Activated CD4-positive, alpha-beta memory T cell treated with anti-CD3 and anti-CD28 coated beads for 36 hours (primary cell): ENCODE data around the gene TEX22. TPM values are rescaled to one million over a fixed set of nuclear protein-coding genes. Genes with fewer than 3 reads are reported as not detected.

Experiments used
- CTCF ChIA-PET: fragments of 350-600 bp; sonication (Branson Sonifier 250); formaldehyde crosslinking; loops from one replicate; lab custom pipeline; 2021; ENCODE audit warnings: antibody characterized with exemption, inconsistent platforms; lab: Charles Lee
- POLR2A ChIA-PET: fragments of 350-600 bp; sonication (Branson Sonifier 250); formaldehyde crosslinking; loops from one replicate; lab custom pipeline; 2021; ENCODE audit warnings: antibody characterized with exemption; lab: Charles Lee
- DNase-seq: peaks from one replicate; pipeline ENCODE4 v3.0.0-alpha.2; 2020
- H3K27ac Mint-ChIP-seq: one replicate; pipeline ENCODE4 v1.8.0; 2021; ENCODE audit warnings: mixed read lengths
- H3K27me3 Mint-ChIP-seq: one replicate; pipeline ENCODE4 v1.8.0; 2021; ENCODE audit warnings: mixed read lengths
- H3K36me3 Mint-ChIP-seq: one replicate; pipeline ENCODE4 v1.8.0; 2021; ENCODE audit warnings: mixed read lengths
- H3K4me1 Mint-ChIP-seq: one replicate; pipeline ENCODE4 v1.8.0; 2021; ENCODE audit warnings: low read depth, mixed read lengths
- H3K4me3 Mint-ChIP-seq: one replicate; pipeline ENCODE4 v1.8.0; 2021; ENCODE audit warnings: mild to moderate bottlenecking, mixed read lengths
- H3K9me3 Mint-ChIP-seq: one replicate; pipeline ENCODE4 v1.8.0; 2021; ENCODE audit warnings: mixed read lengths
- intact Hi-C: fragments of 100-400 bp; cut with micrococcal nuclease; formaldehyde crosslinking; loops from one replicate; pipeline ENCODE4 v1.15.1; 2023
- total RNA-seq, 2 experiments: library from RNA; stranded (reverse); gene quantifications; one replicate each; pipeline ENCODE4 v1.2.3, GENCODE V29; 2021

The TEX22 gene
- total RNA-seq, 2 experiments from 2014 or later = 0.83 to 0.90 TPM

GRCh38 chr14:105380756-105381155, 17.6 kb upstream of the TEX22 start:
- ChIA-PET POLR2A (no interaction called here), CTCF (interaction anchor here (0.7 kb wide), 1 partner anchor 10 kb away, joined by 3 read pairs; no protein-coding TSS in a partner anchor)
- Mint-ChIP-seq H3K4me1 (peaks cover 6% of the 10 kb centered on the region), H3K4me3 (no peak overlapping the region), H3K27ac (no peak overlapping the region), H3K27me3 (no peaks in the 10 kb centered on the region), H3K9me3 (no peaks in the 10 kb centered on the region), H3K36me3 (peaks cover 2% of the 10 kb centered on the region)
- intact Hi-C loops = no loop called here
- no peak for DNase-seq

- ChIA-PET POLR2A (no interaction called here), CTCF (interaction anchor here (0.7 kb wide), 1 partner anchor 11 kb away, joined by 3 read pairs; no protein-coding TSS in a partner anchor)
- Mint-ChIP-seq H3K36me3 (peaks cover 2% of the 10 kb centered on the region), H3K27me3 (no peaks in the 10 kb centered on the region), H3K27ac (no peak overlapping the region), H3K4me3 (no peak overlapping the region), H3K9me3 (no peaks in the 10 kb centered on the region), H3K4me1 (no peaks in the 10 kb centered on the region)
- DNase-seq = no peak
- intact Hi-C loops = no loop called here
Measured at GRCh38 chr14:105381446-105382342, 16.6 kb upstream of the TEX22 start.

DNA sequence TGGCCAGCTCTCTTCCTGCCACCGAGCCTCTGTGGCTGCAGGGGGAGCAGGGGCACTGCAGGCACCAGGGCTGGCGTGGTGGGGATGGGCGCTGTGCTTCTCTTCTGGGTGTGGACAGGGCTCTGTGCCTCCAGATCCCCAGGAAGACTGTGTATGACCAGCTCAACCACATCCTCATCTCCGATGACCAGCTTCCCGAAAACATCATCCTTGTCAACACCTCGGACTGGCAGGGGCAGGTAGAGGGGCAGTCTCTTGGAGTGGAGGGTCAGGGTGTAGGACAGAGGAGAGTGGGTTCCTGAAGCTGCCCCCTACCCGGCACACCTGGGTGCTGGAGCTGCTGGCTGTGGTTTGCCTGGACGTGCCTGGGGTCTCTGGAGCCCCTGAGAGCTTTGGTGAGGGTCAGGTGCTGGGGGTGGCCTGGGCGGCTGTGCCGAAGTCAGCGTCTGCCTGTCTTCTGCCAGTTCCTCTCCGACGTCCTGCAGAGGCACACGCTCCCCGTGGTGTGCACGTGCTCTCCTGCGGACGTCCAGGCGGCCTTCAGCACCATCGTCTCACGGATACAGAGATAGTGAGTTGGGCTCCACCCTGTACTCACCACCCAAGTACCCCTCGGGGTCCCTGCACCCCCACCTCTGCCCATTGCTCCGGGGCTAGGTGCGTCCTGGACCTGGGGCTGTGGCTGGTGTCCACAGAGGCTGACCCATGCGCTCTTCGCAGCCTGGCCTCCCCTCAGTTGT, 15.8 kb upstream of the TEX22 start:
- H3K4me3 Mint-ChIP-seq = no peak overlapping the region
- H3K4me1 Mint-ChIP-seq = no peaks in the 10 kb centered on the region
- intact Hi-C loops = no loop called here
- H3K36me3 Mint-ChIP-seq = peaks cover 2% of the 10 kb centered on the region
- CTCF ChIA-PET = interaction anchor here (0.7 to 1.2 kb wide), 2 partner anchors 12 to 30 kb away, joined by 3 to 4 read pairs; no protein-coding TSS in a partner anchor
- H3K27me3 Mint-ChIP-seq = no peaks in the 10 kb centered on the region
- no peaks in the 10 kb centered on the region for H3K9me3 Mint-ChIP-seq
- DNase-seq = no peak
- POLR2A ChIA-PET = no interaction called here
- H3K27ac Mint-ChIP-seq = no peak overlapping the region

- Mint-ChIP-seq H3K4me3 (no peak overlapping the region), H3K27ac (no peak overlapping the region), H3K9me3 (no peaks in the 10 kb centered on the region), H3K36me3 (peaks cover 2% of the 10 kb centered on the region), H3K27me3 (no peaks in the 10 kb centered on the region), H3K4me1 (no peaks in the 10 kb centered on the region)
- intact Hi-C loops = no loop called here
- POLR2A ChIA-PET = no interaction called here
- no peak for DNase-seq
- CTCF ChIA-PET = interaction anchor here (0.7 to 1.2 kb wide), 2 partner anchors 13 to 30 kb away, joined by 3 to 4 read pairs; no protein-coding TSS in a partner anchor
Measured at GRCh38 chr14:105383083-105383730, 15.1 kb upstream of the TEX22 start.

DNA sequence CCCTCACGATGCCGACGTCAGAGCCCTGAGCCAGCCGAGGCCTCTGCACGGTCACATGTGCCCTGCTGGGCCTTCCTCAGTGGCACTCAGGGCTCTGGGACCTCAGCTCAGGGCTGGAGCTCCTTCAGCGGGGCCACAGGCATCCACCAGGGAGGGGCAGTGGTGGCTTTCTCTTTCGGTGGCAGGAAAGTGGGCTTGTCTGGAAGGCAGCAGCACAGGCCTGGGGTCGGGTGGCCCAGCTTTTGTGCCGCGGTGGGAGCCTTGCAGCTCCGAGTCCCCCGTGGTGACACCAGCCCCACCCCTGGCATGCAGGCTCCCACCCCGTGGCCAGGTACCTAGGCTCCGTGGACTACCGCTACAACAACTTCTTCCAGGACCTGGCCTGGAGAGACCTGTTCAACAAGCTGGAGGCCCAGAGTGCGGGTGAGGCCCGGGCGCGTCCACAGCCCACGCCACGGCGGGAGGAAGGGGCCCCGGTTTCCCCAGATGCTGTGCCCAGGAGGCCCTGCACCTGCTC, 14.2 kb upstream of the TEX22 start:
- no peak overlapping the region for H3K4me3 Mint-ChIP-seq
- ChIA-PET POLR2A (no interaction called here), CTCF (no interaction called here)
- no peak overlapping the region for H3K27ac Mint-ChIP-seq
- H3K9me3 Mint-ChIP-seq = no peaks in the 10 kb centered on the region
- DNase-seq = no peak
- H3K27me3 Mint-ChIP-seq = no peaks in the 10 kb centered on the region
- no peaks in the 10 kb centered on the region for H3K4me1 Mint-ChIP-seq
- intact Hi-C loops = no loop called here
- H3K36me3 Mint-ChIP-seq = peaks cover 2% of the 10 kb centered on the region

GRCh38 chr14:105384605-105385321, 13.6 kb upstream of the TEX22 start:
- POLR2A ChIA-PET = no interaction called here
- peaks cover 2% of the 10 kb centered on the region for H3K36me3 Mint-ChIP-seq
- CTCF ChIA-PET = interaction anchor here (2.2 kb wide), 1 partner anchor 14 kb away, joined by 6 read pairs; no protein-coding TSS in a partner anchor
- no peak overlapping the region for H3K27ac Mint-ChIP-seq
- H3K4me3 Mint-ChIP-seq = no peak overlapping the region
- no peaks in the 10 kb centered on the region for H3K27me3 Mint-ChIP-seq
- no peaks in the 10 kb centered on the region for H3K9me3 Mint-ChIP-seq
- intact Hi-C loops = no loop called here
- H3K4me1 Mint-ChIP-seq = no peaks in the 10 kb centered on the region
- no peak for DNase-seq

DNA sequence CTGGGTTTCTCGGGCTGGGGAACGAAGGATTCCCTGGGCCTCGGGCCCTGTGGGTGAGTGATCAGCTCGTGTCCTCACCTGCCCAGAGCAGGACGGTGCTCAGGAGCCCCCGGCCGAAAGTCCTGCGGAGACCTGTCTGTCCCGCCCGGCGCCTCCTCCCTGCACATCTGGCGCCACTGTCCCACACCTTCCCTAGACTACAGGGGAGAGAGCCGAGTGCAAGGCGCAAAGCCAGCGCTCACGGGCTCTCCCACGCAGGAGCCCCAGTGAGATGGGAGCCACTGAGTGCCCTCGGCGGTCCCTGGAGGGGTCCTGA, 13.1 kb upstream of the TEX22 start:
- Mint-ChIP-seq H3K27me3 (no peaks in the 10 kb centered on the region), H3K4me3 (no peak overlapping the region), H3K27ac (no peak overlapping the region), H3K9me3 (no peaks in the 10 kb centered on the region), H3K36me3 (peaks cover 2% of the 10 kb centered on the region), H3K4me1 (no peaks in the 10 kb centered on the region)
- ChIA-PET POLR2A (no interaction called here), CTCF (interaction anchor here (2.2 kb wide), 1 partner anchor 15 kb away, joined by 6 read pairs; no protein-coding TSS in a partner anchor)
- DNase-seq = no peak
- intact Hi-C loops = no loop called here

- Mint-ChIP-seq H3K27me3 (no peaks in the 10 kb centered on the region), H3K27ac (no peak overlapping the region), H3K4me1 (no peaks in the 10 kb centered on the region), H3K9me3 (no peaks in the 10 kb centered on the region), H3K4me3 (no peak overlapping the region), H3K36me3 (peaks cover 2% of the 10 kb centered on the region)
- no peak for DNase-seq
- ChIA-PET POLR2A (no interaction called here), CTCF (interaction anchor here (2.2 kb wide), 1 partner anchor 15 kb away, joined by 6 read pairs; no protein-coding TSS in a partner anchor)
- intact Hi-C loops = no loop called here
Measured at GRCh38 chr14:105385698-105386365, 12.5 kb upstream of the TEX22 start.

GRCh38 chr14:105386581-105387529, 11.5 kb upstream of the TEX22 start:
- H3K4me1 Mint-ChIP-seq = no peaks in the 10 kb centered on the region
- no peak overlapping the region for H3K4me3 Mint-ChIP-seq
- no peak for DNase-seq
- H3K36me3 Mint-ChIP-seq = peaks cover 2% of the 10 kb centered on the region
- ChIA-PET CTCF (interaction anchor here (2.2 kb wide), 1 partner anchor 16 kb away, joined by 6 read pairs; no protein-coding TSS in a partner anchor), POLR2A (no interaction called here)
- intact Hi-C loops = no loop called here
- no peaks in the 10 kb centered on the region for H3K27me3 Mint-ChIP-seq
- no peak overlapping the region for H3K27ac Mint-ChIP-seq
- H3K9me3 Mint-ChIP-seq = no peaks in the 10 kb centered on the region

DNA sequence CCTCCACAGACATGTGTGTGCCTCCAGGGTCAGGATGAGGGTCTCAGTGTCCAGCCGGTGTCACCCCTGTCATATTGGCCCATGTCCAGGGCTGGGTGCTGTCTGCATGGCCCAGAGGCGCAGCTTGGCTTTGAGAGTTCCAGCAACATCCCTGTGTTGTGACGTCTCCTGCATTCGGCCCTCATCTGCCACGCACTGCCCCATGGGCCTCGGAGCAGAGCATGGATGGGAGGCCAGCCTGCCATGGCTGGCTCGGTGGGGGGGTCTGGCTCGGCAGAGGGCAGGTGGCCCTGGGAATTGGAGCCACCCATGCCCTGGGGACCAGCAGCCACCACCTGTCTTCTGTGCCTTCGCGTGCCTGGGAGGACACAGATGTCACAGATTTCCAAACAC, 10.8 kb upstream of the TEX22 start:
- Mint-ChIP-seq H3K9me3 (no peaks in the 10 kb centered on the region), H3K4me1 (no peaks in the 10 kb centered on the region), H3K27me3 (no peaks in the 10 kb centered on the region), H3K36me3 (peaks cover 2% of the 10 kb centered on the region), H3K4me3 (no peak overlapping the region), H3K27ac (no peak overlapping the region)
- DNase-seq = no peak
- ChIA-PET CTCF (no interaction called here), POLR2A (no interaction called here)
- intact Hi-C loops = no loop called here
